ENCODE measurements around the gene TPCN1. TPM values are rescaled to one million over a fixed set of nuclear protein-coding genes. Genes with fewer than 3 reads are reported as not detected.
A peak's percentile ranks its signal among the peaks of the same experiment; 100 is the strongest.

Gene TPCN1
- total RNA-seq, 1 donor from 2014 or later, result 39.5 TPM

- peak overlapping the region; percentile 19 for H3K27ac ChIP-seq
- intact Hi-C loops (cut with DNase I), result no loop called here
- no peaks in the 10 kb centered on the region for H3K27me3 ChIP-seq
- no peaks in the 10 kb centered on the region for H3K9me3 ChIP-seq
- H3K4me3 ChIP-seq, result no peak overlapping the region
- H3K4me1 ChIP-seq, result peaks cover 45% of the 10 kb centered on the region
- TF ChIP-seq CTCF (IDR thresholded peaks at IDR 0.05) (no peak), POLR2AphosphoS5 (IDR thresholded peaks at IDR 0.05; ENCODE audit: insufficient read depth in 1 of 2, low read depth in 1 of 2) (no peak), POLR2A (IDR thresholded peaks at IDR 0.05) (no peak)
- H3K36me3 ChIP-seq, result peaks cover 0 to 17% of the 10 kb centered on the region in 2 donors
- DNase-seq (ENCODE audit: extremely low spot score in 2 of 2), result no peak
Measured at GRCh38 chr12:113329022-113329790, 107.9 kb downstream of the TPCN1 start.

- Histone ChIP-seq H3K27me3 (no peaks in the 10 kb centered on the region), H3K27ac (peak overlapping the region; percentile 19), H3K9me3 (no peaks in the 10 kb centered on the region), H3K4me3 (no peak overlapping the region), H3K36me3 (peaks cover 0 to 17% of the 10 kb centered on the region in 2 donors), H3K4me1 (peaks cover 47% of the 10 kb centered on the region)
- TF ChIP-seq CTCF (IDR thresholded peaks at IDR 0.05), result no peak
- TF ChIP-seq POLR2AphosphoS5 (IDR thresholded peaks at IDR 0.05; ENCODE audit: insufficient read depth in 1 of 2, low read depth in 1 of 2), result no peak
- no peak for TF ChIP-seq POLR2A (IDR thresholded peaks at IDR 0.05)
- intact Hi-C loops (cut with DNase I), result loop anchor here (10.0 kb wide), 1 partner anchor 135 kb away; no protein-coding TSS in a partner anchor
- DNase-seq (ENCODE audit: extremely low spot score in 2 of 2), result no peak
Measured at GRCh38 chr12:113329791-113330417, 108.6 kb downstream of the TPCN1 start.

GRCh38 chr12:113330505-113330904, 109.2 kb downstream of the TPCN1 start:
- intact Hi-C loops (cut with DNase I), result loop anchor here (10.0 kb wide), 1 partner anchor 136 kb away; no protein-coding TSS in a partner anchor
- no peak overlapping the region for H3K4me3 ChIP-seq
- no peak for DNase-seq (ENCODE audit: extremely low spot score in 2 of 2)
- TF ChIP-seq POLR2A (IDR thresholded peaks at IDR 0.05), result no peak
- TF ChIP-seq POLR2AphosphoS5 (IDR thresholded peaks at IDR 0.05; ENCODE audit: insufficient read depth in 1 of 2, low read depth in 1 of 2), result no peak
- TF ChIP-seq CTCF (IDR thresholded peaks at IDR 0.05), result no peak
- H3K36me3 ChIP-seq, result peaks cover 0 to 17% of the 10 kb centered on the region in 2 donors
- no peak overlapping the region for H3K27ac ChIP-seq
- no peaks in the 10 kb centered on the region for H3K9me3 ChIP-seq
- H3K27me3 ChIP-seq, result no peaks in the 10 kb centered on the region
- peaks cover 47% of the 10 kb centered on the region for H3K4me1 ChIP-seq

GRCh38 chr12:113332688-113333417, 111.6 kb downstream of the TPCN1 start:
- DNase-seq (ENCODE audit: extremely low spot score in 2 of 2), result no peak
- TF ChIP-seq POLR2A (IDR thresholded peaks at IDR 0.05) (no peak), POLR2AphosphoS5 (IDR thresholded peaks at IDR 0.05; ENCODE audit: insufficient read depth in 1 of 2, low read depth in 1 of 2) (no peak), CTCF (IDR thresholded peaks at IDR 0.05) (no peak)
- Histone ChIP-seq H3K4me3 (peak overlapping the region; percentile 84), H3K9me3 (no peaks in the 10 kb centered on the region), H3K36me3 (peaks cover 0 to 17% of the 10 kb centered on the region in 2 donors), H3K27me3 (no peaks in the 10 kb centered on the region), H3K4me1 (peaks cover 33% of the 10 kb centered on the region), H3K27ac (no peak overlapping the region)
- intact Hi-C loops (cut with DNase I), result loop anchor here (10.0 kb wide), 1 partner anchor 138 kb away; no protein-coding TSS in a partner anchor
